GM12892 (cell line): ENCODE results near the gene IMMP2L.

Source experiments
- POLR2A ChIP-seq: IDR thresholded peaks from 2 replicates; pipeline ENCODE4 v1.6.1; 2011; ENCODE audit warnings: low read depth, low read length, control low read depth
- POLR2AphosphoS5 ChIP-seq: IDR thresholded peaks from 2 replicates; pipeline ENCODE4 v1.6.1; 2011; ENCODE audit warnings: low read depth, low read length, control low read depth
- TAF1 ChIP-seq: IDR thresholded peaks from 2 replicates; pipeline ENCODE4 v1.6.1; 2011; ENCODE audit warnings: low read depth, mild to moderate bottlenecking, control low read depth, low read length, borderline replicate concordance

DNA sequence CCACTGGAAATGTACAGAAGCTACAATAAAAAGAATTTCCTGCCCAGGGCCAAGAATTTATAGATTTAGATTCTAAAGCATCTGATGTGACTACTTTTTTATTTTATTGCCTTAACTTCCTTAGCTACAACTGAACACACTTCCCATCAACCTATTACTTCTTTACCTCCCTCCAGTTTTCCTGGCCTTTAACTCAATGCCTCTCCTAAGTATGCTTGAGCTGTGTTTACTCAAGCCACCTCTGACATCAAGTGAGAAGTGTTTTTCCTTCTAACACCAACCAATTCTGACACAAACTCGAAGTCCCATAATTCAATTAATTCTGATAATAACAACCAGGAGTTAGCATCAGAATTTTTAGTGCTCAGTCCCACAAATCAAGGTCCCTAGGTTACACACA, 170.0 kb downstream of the IMMP2L start:
- TF ChIP-seq POLR2A = no peak
- no peak for TF ChIP-seq POLR2AphosphoS5
- no peak for TF ChIP-seq TAF1
